T-helper 1 cell (primary cell): ENCODE data around the gene OR2S2.

Experiments used
- DNase-seq, 5 donors: peaks; one replicate each; pipeline ENCODE4 v3.0.0-alpha.2; 2012 to 2020

Gene OR2S2

DNA sequence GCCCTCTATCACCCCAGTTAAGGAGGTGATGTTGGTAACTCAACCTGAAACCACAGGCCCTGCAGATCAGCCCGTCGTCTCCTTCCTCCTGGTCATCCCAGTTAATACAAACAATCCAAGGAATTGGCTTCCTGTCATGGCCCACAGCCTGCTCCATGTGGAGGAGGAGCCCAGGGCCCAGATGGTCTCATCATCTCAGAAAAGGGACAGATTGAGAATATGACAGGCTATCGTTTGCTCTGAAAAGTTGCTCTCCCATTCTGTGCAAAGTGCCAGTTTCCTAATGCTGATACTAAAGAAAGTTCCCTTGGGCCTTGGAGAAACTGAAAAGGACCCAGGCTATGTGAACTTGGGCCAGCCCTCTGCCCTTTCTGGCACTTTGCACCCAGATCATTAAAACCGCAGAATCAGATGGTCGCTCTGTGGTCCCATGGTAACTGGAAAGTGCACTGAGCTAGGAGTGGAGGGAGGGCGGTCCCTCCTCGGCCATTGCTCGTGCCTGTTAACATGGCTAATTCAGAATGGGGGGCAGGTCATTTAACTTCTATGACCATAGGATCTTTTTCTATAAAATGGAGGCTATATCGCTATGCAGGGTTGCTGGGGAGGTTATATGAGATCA is 49.3 kb downstream of the OR2S2 start:
- no peak for DNase-seq

DNA sequence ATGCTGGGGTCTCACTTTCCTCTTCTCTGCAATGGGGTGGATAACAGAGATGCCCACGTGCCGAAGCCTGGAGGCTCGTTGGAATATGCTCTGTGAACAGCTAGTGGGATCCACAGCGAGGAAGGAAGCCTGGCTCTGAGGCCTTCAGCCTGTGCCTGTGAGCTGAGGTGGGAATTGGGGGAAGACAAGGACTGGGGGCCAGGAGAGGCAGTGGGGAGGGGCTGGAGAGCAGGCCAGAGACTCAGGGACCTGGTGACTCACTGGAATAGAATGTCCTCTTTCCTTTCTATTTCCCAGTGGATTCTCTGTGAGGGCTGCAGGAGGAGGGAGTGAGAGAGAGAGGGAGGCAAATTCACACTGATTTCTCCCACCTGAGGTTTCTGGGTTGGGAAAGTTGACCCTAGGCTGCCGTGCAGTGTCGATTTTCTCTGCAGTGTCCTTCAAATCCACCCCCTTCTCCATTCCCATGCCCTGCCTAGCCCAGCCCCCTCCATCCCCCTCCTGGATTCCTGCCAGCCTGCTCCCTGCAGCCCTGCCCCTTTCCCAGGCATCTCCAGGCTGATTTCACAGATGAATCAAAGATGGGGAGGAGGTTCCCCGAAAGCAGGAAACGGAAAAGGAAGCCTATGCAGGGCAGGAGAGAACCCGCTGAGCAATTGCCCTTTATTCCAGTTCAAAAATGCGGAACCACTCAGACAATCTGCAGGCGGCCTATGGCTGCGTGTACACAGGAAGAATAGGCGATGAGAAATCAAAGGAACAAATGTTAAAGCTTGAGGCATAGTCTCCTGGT is 50.0 kb downstream of the OR2S2 start:
- DNase-seq = no peak
